Esophagus muscularis mucosa (tissue), 4 donors: Measurements from ENCODE around the gene SMIM5.

Experiments
- EP300 ChIP-seq: sonication (generic); formaldehyde crosslinking; IDR thresholded peaks from one replicate; pipeline ENCODE4 v1.6.1; 2017; ENCODE audit warnings: antibody characterized with exemption
- POLR2A ChIP-seq: fragments of 450-650 bp; IDR thresholded peaks from one replicate; pipeline ENCODE4 v1.6.1; 2017; ENCODE audit warnings: antibody characterized with exemption, moderate library complexity, mild to moderate bottlenecking, low read depth
- POLR2AphosphoS5 ChIP-seq, 2 donors: sonication (generic); formaldehyde crosslinking; IDR thresholded peaks; one replicate each; pipeline ENCODE4 v1.6.1; 2017; ENCODE audit warnings: antibody characterized with exemption in 2 of 2
- TF ChIP-seq, protein P1 (sequence below), 3 experiments: fragments of 200-600 bp in 2 of 3; fragments of 450-650 bp in 1 of 3; sonication (generic) in 2 of 3; IDR thresholded peaks; one replicate each; pipeline ENCODE4 v1.5.1; 2017 to 2019; ENCODE audit warnings: antibody characterized with exemption in 3 of 3, mild to moderate bottlenecking in 2 of 3, moderate library complexity in 1 of 3

DNA sequence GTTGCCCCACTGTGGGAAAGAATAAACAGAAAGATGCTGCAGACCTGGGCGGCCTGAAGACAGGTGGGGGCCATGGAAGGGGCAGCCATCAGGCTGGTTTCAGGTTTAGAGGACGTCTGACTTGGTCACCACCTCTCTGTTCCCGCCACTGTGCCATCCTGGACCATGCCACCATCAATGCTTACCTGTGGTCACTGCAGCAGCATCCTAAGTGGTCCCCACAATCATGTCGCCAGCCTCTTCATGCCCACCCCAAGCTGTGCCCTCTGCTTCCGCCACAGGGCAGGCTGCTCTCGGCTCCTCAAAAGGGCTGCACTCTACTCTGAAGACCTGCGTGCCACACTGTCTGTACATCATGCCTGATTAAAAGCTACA lies 10.4 kb downstream of the SMIM5 start:
- TF ChIP-seq EP300, result no peak
- no peak for TF ChIP-seq POLR2A
- TF ChIP-seq, protein P1, sequence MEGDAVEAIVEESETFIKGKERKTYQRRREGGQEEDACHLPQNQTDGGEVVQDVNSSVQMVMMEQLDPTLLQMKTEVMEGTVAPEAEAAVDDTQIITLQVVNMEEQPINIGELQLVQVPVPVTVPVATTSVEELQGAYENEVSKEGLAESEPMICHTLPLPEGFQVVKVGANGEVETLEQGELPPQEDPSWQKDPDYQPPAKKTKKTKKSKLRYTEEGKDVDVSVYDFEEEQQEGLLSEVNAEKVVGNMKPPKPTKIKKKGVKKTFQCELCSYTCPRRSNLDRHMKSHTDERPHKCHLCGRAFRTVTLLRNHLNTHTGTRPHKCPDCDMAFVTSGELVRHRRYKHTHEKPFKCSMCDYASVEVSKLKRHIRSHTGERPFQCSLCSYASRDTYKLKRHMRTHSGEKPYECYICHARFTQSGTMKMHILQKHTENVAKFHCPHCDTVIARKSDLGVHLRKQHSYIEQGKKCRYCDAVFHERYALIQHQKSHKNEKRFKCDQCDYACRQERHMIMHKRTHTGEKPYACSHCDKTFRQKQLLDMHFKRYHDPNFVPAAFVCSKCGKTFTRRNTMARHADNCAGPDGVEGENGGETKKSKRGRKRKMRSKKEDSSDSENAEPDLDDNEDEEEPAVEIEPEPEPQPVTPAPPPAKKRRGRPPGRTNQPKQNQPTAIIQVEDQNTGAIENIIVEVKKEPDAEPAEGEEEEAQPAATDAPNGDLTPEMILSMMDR (IDR thresholded peaks at IDR 0.05), result no peak
- no peak for TF ChIP-seq POLR2AphosphoS5 (IDR thresholded peaks at IDR 0.05)
